ENCODE results near the gene UBE2R2.
"Not testable (repeated sequence)": the region's sequence is repeated elsewhere in the genome, so short reads cannot be mapped to it uniquely, and the experiment has no call there.

The UBE2R2 gene

DNA sequence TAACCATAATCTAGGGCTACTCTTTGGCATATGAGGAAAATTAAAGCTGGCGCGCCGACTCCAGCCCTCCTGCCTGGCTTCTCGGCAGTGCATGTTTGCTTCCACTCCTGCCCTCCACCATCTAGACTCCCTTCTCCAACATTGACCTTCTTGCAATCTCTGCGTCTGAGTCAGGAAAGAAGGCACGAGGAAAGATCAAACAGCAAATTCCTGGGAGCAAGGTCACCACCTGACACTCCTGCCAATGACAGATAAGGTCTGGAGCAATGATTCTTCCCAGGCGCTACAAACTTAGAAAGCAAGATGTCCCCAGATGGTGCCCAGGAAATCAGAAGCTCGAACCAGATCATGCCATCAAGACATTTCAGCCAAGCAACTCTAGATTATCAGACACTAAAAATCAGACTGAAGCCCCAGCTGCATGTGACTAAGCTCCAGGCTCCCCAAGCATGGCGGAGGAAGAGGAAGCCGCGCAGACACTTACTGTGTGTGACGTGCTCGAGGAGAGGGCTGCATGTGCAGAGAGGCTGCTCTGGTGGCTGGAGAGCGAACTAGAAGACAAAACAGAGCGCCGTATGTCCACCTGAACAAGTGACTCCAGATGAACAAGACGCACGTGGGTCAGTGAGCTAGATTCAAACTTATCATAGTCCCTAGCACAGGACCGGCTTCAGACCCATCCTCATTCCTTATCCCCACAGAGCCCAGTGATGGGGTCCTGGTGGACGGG, 115.3 kb downstream of the UBE2R2 start:
- no peak for DNase-seq

DNA sequence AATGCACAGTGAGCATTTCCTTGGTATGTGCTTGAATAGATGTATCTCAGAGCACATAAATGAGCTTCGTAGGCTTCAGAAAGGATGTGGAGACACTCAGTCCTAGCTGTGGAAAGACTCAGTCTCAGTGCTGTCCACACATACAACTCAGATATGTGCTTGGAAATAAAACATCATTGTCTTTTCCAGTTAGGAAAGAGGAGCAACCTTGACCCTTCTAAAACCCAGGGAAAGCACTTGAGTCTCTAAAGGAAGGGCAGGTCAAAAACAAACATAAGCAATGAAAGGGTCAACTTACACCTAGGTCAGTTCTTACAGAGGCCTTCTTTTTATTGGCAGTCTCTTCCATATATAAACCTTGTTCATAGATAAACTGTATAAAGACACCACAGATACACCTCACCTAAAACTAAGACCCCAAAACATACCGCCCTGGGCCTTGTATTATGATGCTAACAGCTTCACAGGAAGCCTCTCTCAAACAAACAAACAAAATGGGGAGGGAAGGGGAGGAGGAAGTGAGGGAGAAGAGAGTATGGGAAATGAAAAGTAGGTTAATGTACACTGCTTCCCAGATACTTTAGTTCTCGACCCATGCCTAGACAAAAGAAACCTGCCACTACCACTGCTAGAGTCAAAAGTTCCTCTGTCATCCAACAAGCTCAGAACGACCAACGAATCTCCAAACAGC, 117.4 kb downstream of the UBE2R2 start:
- no peak for DNase-seq

DNA sequence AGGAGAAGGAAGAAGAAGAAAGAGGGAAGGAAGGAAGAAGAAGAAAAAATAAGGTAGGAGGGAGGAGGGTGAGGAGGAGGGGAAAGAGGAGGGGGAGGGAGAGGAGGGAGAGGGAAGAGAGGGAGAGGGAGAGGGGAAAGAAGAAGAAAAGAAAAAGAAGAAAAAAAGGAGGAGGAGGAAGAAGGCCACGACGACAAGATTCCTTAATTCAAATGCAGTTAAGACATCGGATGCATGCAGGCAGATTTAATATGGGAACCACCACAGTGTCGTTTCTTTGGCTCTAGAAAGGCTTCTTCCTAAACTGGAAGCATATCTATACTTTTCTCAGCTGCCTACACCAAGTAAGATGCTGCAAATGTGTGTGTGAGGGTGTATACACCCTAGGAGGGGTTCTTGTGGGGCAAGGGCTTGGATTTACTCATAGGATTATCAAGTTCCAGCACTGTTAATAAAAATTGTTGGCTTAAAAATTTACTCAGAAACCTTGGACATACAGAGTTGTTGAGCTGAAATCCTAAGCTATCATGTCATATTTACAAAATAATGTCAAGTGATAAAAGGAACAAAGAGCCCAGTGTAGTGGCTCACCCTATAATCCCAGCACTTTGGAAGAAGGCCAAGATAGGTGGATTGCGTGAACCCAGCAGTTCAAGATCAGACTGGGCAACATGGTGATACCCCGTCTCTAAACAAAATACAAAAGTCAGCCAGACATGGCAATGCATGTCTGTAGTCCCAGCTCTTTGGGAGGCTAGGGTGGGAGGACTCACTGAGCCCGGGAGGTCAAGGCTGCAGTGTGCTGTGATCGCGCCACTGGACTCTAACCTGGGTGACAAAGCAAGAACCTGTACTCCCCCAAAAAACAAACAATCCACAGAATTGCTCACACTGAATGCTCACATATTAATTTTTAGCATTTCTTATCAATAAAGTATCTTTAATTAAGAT, 123.2 kb downstream of the UBE2R2 start:
- no peak for DNase-seq

DNA sequence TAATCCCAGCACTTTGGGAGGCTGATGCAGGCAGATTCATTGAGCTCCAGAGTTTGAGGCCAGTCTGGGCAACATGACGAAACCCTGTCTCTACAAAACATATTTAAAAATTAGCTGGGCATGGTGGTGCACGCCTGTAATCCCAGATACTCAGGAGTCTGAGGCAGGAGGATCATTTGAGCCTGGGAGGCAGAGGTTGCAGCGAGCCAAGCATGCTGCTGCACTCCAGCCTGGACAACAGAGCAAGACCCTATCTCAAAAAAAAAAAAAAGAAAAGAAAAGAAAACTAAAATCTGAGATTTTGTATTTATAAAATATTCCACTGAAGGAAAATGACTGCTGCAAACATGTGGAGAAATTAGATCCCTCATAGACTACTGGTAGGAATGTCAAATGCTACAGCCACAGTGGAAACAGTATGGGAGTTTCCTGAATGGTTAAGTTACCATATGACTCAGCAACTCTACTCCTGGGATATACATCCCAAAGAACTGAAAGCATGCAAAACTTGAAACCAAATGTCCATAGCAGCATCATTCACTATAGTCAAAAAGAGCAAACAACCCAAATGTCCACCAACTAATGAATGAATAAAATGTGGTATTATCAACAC, 125.6 kb downstream of the UBE2R2 start:
- DNase-seq, result no peak

DNA sequence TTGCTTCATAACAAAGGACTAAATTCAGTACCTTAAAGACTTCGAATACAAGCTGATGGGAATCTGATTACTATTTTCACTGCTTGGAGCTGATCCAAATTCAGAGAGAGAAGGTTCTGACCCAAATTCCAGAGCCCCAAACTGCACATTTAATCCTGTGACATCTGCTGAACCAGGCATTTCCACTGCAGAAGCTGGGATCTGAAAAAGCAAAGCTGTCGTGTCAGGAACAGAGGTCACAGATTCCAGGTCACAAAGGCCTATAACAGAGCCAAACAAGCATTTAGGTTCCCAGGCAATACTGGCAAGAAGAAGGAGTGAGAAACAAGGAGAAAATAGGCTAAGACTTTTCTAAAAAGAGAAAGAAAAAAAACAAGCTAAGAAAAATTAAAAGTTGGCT, 126.4 kb downstream of the UBE2R2 start:
- DNase-seq, result no peak

DNA sequence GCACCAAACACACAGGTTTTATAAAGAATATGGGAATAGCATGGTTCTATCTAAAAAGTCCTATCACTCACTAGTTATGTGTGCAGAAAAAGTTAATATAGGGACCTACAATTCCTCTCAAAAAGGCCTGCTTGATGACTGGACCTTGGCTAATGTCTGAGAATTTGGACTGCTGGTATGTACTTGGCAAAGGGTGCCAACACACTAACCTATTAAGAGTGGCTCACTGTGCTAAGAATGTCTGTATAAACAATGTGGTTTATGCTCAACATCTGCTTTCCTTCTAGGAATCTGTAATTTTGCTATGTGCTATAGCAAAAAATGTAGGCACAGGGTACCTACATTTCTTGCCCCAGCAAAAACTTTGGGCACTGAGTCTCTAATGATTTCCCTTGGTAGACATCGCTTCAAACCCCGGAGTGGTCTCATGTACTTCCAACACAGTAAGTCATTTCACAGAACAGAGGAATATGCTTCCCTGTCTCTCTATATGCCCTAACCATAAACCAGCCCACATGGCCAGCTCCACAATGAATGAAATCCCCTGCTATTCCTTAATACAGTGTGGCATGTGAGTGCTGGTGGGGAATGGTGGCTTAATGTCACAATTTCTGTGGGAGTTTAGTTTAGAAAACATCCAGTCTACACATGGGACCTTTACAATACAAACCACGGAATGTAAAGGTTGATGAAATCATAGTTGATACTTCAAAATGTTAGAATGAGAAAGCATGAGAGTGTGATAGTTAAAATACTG, 130.0 kb downstream of the UBE2R2 start:
- no peak for DNase-seq

DNA sequence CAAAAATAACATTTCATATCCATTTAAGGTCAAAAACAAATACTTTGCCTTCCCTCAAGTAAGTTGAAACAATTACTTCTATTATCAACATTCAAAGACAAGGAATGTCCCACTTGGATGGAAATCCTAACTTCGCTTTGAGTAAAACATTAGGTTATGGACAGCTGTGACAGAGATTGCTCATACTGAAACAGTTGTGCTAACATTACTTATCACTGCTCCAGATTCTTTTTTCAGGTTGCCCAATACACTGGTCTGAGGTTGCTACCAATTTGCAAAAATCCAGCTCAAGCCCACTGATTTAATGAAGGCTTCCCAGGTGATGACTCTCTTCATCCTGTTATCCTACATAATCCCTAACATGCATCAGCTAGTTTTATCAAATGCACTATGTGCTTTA, 133.4 kb downstream of the UBE2R2 start:
- no peak for DNase-seq

DNA sequence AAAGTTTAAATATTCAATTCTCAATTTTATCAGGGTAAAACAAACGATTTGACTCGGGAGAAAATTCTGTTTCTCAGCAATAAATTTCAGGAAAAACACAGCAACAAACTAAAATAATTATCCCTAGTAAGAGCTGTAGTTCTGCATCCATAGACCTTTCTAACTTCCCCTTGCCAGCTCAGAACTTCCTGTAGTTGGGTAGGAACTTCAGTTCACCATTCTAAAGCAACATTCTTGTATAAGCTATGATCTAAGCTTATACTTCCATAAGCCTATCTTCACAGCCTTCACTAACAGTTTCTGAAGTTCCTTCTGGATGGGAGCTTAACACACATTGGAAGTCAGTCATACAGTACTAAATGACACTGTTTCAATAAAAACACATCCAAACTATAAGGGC, 135.1 kb downstream of the UBE2R2 start:
- DNase-seq, result no peak

DNA sequence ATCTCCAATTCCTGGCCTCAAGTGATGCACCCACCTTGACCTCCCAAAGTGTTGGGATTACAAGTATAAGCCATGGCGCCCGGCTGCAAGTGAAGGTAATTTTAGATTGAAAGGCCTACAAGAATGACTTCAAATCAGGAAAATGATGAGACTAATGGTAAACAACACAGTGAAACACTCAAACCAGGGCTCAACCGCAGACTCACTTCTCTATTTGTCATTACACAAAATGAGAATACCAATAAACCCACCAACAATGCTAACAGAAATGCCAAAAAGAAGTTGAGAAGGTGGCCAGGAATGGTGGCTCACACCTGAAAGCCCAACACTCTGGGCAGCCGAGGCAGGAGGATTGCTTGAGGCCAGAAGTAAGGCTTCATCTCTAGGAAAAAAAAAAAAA, 139.6 kb downstream of the UBE2R2 start:
- DNase-seq, result no peak

DNA sequence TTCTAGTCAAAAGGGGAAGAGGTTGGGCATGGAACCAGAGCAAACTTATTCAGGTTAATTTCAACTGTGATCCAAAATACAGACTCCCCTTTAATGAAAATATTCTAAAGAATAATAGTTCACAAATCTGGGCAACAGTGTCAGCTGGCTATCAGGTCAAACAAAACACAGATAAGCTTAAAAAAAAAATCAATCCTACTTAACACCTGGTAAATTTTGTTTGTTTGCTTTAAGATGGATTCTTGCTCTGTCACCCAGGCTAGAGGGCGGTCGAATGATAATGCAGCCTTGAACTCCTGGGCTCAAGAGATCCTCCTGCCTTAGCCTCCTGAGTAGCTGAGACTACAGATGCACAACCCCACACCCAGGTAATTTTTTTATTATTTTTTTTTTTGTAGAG, 142.8 kb downstream of the UBE2R2 start:
- DNase-seq, result no peak

DNA sequence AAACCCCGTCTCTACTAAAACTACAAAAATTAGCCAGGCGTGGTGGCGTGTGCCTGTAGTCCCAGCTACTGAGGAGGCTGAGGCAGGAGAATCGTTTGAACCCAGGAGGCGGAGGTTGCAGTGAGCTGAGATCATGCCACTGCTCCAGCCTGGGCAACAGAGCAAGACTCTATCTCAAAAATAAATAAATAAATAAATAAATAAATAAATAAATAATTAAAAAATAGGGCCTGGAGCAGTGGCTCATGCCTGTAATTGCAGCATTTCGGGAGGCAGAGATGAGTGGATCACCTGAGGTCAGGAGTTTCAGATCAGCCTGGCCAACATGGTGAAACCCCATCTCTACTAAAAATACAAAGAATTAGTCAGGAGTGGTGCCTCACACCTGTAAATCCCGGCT, 145.5 kb downstream of the UBE2R2 start:
- not testable (repeated sequence) for DNase-seq

DNA sequence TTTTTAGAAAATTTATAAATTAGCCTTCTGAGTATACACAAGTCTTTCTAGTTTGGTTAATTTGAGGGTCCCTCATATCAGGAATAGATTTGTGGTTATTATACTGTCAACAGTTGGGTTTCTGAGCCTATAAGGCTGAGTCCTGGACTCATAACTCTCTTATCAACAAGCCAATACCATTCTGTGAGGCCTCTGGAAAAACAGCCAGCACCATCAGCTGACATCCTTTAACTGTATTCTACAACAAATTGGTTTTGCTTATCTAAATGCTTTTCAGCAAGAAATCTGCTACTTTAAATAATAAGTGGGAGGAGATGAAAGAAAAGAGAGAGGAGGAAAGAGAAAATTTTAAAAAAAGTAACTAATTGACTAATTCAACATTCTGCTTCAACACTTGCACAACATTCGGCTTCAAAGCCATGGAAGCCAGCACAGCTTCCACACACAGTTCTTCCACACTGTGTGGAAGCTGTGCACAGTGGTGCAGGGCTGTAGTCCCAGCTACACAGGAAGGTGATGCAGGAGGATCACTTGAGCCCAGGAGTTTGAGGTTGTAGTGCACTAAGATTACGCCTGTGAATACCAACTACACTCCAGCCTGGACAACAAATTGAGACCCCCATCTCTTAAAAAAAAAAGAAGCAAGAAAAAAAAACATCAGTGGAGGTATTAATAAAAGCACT, 147.3 kb downstream of the UBE2R2 start:
- no peak for DNase-seq

Measured in activated CD4-positive, alpha-beta T cell treated with anti-CD3 and anti-CD28 coated beads for 48 hours (primary cell).